ENCODE measurements around the gene BCL11B.

BCL11B gene

DNA sequence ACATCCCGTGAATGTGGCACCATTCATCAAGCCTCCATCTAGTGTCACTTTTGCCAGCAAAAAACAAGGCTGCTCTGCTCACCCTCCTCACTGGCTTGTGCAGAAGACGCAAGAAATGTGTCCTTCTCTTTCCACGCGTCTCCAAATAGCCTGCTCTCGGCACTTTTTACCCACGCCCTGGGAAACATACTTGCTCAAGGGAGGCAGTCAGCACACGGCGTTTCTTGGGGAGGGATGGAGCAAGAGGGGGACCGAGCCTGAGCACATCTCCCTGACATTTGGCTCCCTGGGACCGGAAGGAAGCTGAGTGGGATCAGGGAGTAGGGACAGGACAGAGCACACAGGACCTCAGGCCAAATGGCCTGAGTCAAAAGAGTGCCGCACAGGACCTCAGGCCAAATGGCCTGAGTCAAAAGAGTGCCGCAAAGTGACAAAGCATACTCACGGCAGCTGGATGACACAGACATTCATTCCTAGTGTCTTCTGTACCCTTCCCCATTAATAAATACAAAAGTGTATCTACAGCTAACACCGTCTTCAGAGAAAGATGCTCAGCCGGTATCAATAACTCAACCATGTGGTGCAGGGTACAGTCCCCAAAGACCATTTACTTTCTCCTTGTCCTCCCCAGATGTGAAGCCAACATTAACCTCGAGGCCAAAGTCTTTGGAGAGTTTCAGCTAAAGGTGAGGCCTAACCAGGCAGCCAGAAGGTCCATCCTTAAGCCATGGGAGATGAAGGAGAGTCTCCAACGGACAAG is 7.1 kb downstream of the BCL11B start:
- no peak for DNase-seq (ENCODE audit: low spot score)
- no peak overlapping the region for H3K4me3 ChIP-seq
- H3K27ac ChIP-seq = no peak overlapping the region
- TF ChIP-seq, protein P1, sequence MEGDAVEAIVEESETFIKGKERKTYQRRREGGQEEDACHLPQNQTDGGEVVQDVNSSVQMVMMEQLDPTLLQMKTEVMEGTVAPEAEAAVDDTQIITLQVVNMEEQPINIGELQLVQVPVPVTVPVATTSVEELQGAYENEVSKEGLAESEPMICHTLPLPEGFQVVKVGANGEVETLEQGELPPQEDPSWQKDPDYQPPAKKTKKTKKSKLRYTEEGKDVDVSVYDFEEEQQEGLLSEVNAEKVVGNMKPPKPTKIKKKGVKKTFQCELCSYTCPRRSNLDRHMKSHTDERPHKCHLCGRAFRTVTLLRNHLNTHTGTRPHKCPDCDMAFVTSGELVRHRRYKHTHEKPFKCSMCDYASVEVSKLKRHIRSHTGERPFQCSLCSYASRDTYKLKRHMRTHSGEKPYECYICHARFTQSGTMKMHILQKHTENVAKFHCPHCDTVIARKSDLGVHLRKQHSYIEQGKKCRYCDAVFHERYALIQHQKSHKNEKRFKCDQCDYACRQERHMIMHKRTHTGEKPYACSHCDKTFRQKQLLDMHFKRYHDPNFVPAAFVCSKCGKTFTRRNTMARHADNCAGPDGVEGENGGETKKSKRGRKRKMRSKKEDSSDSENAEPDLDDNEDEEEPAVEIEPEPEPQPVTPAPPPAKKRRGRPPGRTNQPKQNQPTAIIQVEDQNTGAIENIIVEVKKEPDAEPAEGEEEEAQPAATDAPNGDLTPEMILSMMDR (IDR thresholded peaks at IDR 0.05) = no peak

DNA sequence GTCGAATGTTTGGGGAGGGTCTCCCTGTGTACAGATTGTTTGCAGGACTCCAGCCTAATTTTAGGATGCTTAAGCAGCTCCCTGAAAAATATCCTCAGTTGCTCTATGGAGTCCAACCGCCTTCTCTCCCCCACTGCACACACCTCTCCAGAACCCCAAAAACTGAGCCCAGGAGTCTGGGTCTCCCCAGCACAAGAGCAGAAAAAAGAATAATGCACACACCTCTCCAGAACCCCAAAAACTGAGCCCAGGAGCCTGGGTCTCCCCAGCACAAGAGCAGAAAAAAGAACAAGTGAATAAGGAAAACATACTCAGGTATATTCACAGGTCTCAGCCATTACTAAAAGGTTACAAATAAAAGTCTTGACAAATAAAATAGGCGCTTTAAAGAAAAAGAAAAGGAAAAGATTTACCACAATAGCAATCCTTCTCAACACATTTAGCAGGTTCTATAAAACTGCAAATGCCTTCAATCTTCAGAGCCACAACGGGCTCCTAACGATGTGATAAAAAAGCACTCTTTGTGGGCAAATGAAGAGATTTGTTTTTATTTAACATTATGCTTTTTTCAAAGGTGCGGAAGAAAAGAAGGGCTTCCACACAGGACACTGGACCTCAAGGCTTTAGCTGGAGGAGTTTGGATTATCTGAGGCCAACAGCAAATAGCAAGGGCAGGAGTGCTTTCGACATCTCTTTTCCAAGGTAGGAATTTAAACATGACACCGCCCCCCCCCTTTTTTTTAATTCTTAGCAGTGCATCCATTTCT is 8.2 kb downstream of the BCL11B start:
- H3K27ac ChIP-seq = no peak overlapping the region
- no peak overlapping the region for H3K4me3 ChIP-seq
- TF ChIP-seq, protein P1 (IDR thresholded peaks at IDR 0.05) = no peak
- DNase-seq (ENCODE audit: low spot score) = no peak

DNA sequence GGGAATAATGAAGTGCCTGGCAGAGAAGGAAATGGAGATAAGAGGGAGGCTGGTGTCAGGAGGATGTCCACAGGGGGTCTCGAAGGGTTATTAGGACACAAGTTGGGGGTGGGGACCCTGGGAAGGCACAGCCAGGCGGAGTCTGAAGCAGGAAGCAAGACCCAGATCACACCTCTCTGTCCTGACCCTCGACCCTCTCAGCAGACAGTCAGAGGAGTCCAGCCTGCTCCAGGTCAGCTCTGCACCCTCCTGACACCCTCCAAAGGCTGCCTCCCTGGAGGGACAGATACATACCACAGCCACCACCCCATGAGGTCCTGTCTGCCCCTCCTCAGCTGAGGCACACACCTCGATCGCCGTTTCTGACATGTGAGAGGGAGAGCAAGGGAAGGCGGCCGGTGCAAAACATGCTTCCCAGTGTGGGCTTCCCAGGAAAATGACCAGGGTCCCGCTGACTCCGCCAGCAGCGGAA is 9.0 kb downstream of the BCL11B start:
- TF ChIP-seq, protein P1 (IDR thresholded peaks at IDR 0.05) = no peak
- no peak for DNase-seq (ENCODE audit: low spot score)
- no peak overlapping the region for H3K27ac ChIP-seq
- no peak overlapping the region for H3K4me3 ChIP-seq

DNA sequence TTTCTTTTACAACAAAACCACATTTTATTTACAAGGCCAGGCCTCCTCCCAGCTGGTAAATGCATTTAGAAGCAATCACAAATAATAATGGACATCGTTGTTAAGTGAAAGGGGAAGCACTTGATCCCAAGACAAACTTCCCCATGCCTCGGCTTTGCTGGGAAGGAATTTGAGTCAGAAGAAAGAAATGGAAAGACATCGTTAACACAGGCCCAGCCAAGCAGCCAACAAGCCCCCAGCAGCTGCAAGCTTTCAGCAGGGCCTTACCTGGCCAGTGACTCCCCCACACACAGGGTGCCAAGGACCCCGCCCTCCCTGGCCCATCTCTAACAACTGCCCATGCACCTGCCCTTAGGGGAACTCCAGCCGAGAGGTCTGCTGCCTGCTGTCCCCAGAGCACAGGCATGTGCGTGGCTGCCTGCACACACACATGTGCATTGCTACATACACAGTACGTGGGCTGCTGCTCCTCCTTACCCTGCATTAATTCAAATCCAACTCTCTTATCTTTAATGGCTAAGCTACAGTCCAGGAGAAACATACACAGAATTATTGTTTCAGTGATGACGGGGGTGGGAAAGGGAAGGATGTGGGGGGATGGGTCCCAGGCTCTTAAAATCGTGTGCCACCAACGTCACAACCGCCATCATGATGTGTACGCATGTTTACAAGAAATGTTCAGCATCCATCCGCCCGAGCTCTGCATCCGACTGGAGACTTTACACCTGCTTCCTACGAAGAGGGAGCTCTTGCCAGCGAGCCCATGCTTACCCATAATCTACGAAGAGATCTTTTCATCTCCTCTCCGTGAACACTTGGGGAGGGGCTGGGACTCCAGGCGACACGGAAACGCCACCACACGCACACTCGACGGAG is 9.8 kb downstream of the BCL11B start:
- Histone ChIP-seq H3K27ac (peak overlapping the region in 1 of 2 donors; percentile 10), H3K4me3 (no peak overlapping the region)
- no peak for DNase-seq (ENCODE audit: low spot score)
- TF ChIP-seq, protein P1 (IDR thresholded peaks at IDR 0.05) = no peak

DNA sequence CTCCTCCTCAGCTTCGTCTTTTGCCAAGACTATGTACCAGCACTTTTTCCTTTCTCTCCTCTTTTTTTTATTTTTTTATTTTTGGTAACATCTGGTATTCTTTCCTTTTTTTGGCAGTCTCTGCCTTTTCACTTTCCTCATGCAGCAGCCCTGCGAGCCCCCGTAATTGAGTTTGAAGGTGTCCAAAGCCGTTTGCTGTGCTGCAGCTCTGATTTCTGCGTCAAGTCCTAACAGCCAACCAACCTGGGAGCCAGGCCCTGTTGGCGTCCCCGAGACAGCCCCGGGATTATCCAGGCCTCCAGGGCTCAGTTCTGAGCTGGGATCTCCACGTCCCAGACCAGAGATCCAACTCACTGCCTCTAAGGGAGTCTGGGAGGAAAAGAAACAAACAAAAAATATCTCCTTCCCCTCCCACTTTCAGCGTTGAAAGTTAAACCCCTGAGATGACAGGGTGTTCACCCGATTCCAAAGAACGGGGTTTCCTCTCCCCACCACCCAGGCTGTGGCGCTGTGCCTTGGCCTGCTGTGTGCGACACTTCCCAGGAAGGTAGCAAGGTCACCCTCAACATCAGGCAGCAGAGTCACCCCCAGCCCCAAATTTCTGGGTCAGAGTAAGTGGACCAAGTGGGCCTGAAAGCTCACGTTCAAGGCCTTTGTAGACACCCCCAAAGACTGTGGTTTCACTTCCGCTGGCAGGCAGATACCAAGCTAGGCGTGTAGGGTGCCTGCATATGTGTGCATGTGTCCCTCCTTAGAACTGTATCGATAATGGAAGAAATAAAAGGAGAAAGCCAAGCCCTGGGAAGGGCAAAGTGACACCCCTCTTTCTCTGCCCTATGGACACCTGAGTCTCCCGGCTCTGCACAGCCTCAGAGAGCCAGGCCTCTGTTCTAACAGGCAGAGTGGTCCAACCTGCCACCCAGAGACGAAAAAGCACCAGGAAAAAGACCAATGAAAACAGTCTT is 11.1 kb downstream of the BCL11B start:
- DNase-seq (ENCODE audit: low spot score) = no peak
- Histone ChIP-seq H3K27ac (no peak overlapping the region), H3K4me3 (no peak overlapping the region)
- TF ChIP-seq, protein P1 (IDR thresholded peaks at IDR 0.05) = no peak

DNA sequence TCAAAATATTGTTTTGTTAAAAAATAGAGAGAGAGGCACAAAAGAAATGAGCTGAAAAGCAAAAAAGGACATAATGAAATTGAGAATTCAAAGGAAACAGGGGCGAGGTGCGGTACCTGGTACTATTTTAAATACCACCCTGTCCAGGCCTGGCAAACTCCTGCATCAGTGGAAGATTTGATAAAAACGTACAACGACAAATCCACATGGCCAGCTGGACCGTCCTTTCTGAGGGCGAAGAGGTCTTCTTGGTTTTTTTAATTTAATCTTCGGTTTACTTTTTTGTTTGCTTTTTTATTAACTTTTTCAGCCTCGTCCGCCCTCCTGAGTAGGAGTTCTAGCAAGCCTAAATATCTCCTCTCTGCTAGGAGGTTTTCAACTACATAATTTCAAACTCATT is 11.9 kb downstream of the BCL11B start:
- no peak for DNase-seq (ENCODE audit: low spot score)
- Histone ChIP-seq H3K4me3 (no peak overlapping the region), H3K27ac (no peak overlapping the region)
- TF ChIP-seq, protein P1 (IDR thresholded peaks at IDR 0.05) = no peak

All from coronary artery (tissue), 2 donors.